ENCODE data around the gene ATP10A. TPM values are rescaled to one million over a fixed set of nuclear protein-coding genes. Genes with fewer than 3 reads are reported as not detected.

ATP10A gene
- polyA plus RNA-seq, 1 of the 3 experiments (the other 2 are of a cell fraction), result not detected

- H3K9ac ChIP-seq, result no peak overlapping the region
- H3K27me3 ChIP-seq (ENCODE audit: insufficient read depth), result no peaks in the 10 kb centered on the region
- ChIA-PET CTCF (interaction anchor here (0.6 kb wide), 1 partner anchor 1619 kb away, joined by 4 read pairs; no protein-coding TSS in a partner anchor), POLR2A (no interaction called here)
- H3F3A ChIP-seq (replicated peaks; ENCODE audit: insufficient read depth), result no peaks in the 10 kb centered on the region
- TF ChIP-seq USF2 (IDR thresholded peaks at IDR 0.05; ENCODE audit: borderline replicate concordance, low read depth, low read length) (no peak), MAX (IDR thresholded peaks at IDR 0.05; ENCODE audit: low read depth) (no peak), ZBTB33 (IDR thresholded peaks at IDR 0.05; ENCODE audit: borderline replicate concordance, low read depth) (no peak), TEAD4 (IDR thresholded peaks at IDR 0.05; ENCODE audit: borderline replicate concordance, insufficient read depth) (no peak)
- no peaks in the 10 kb centered on the region for H3K9me2 ChIP-seq
- no peak overlapping the region for H3K4me3 ChIP-seq (ENCODE audit: low read depth in 2 of 2, low read length in 1 of 2)
- no peaks in the 10 kb centered on the region for H3K36me3 ChIP-seq (replicated peaks in 1 of 2; ENCODE audit: control insufficient read depth in 1 of 2, insufficient read depth in 2 of 2, low read length in 1 of 2)
- H3K4me2 ChIP-seq, result no peak overlapping the region
- no peak for DNase-seq
- 64% methylated on average over 14 of the region's 14 CpGs for WGBS (ENCODE audit: low lambda C conversion rate)
- no peaks in the 10 kb centered on the region for H3K9me3 ChIP-seq
- no peaks in the 10 kb centered on the region for H3K79me2 ChIP-seq (ENCODE audit: insufficient read depth)
- H2AFZ ChIP-seq (ENCODE audit: low read depth), result no peak overlapping the region
- no peak overlapping the region for H3K27ac ChIP-seq (ENCODE audit: low read depth in 2 of 2, low read length in 1 of 2)
- peaks cover 0 to 6% of the 10 kb centered on the region in 2 experiments; a peak in 1 of 4 replicates for H3K4me1 ChIP-seq (ENCODE audit: control insufficient read depth in 1 of 2, insufficient read depth in 2 of 2, low read depth in 1 of 2, low read length in 1 of 2)
- H4K20me1 ChIP-seq (ENCODE audit: insufficient read depth), result no peaks in the 10 kb centered on the region
Observed at GRCh38 chr15:25725758-25726157, 137.4 kb downstream of the ATP10A start.

- no peak for DNase-seq
- Histone ChIP-seq H3K9ac (no peak overlapping the region), H3K4me1 (ENCODE audit: control insufficient read depth in 1 of 2, insufficient read depth in 2 of 2, low read depth in 1 of 2, low read length in 1 of 2) (peaks cover 0 to 11% of the 10 kb centered on the region in 2 experiments; a peak in 2 of 4 replicates), H3K9me2 (no peaks in the 10 kb centered on the region), H2AFZ (ENCODE audit: low read depth) (no peak overlapping the region), H4K20me1 (ENCODE audit: insufficient read depth) (no peaks in the 10 kb centered on the region), H3K9me3 (no peaks in the 10 kb centered on the region), H3K36me3 (replicated peaks in 1 of 2; ENCODE audit: control insufficient read depth in 1 of 2, insufficient read depth in 2 of 2, low read length in 1 of 2) (no peaks in the 10 kb centered on the region), H3K27ac (ENCODE audit: low read depth in 2 of 2, low read length in 1 of 2) (no peak overlapping the region), H3K4me3 (ENCODE audit: low read depth in 2 of 2, low read length in 1 of 2) (no peak overlapping the region), H3F3A (replicated peaks; ENCODE audit: insufficient read depth) (no peaks in the 10 kb centered on the region), H3K79me2 (ENCODE audit: insufficient read depth) (no peaks in the 10 kb centered on the region), H3K4me2 (no peak overlapping the region), H3K27me3 (ENCODE audit: insufficient read depth) (no peaks in the 10 kb centered on the region)
- TF ChIP-seq NRF1 (IDR thresholded peaks at IDR 0.05; ENCODE audit: low read depth, low read length) (no peak), EZH2phosphoT487 (IDR thresholded peaks at IDR 0.05; ENCODE audit: borderline replicate concordance, low read depth) (no peak), SMC3 (IDR thresholded peaks at IDR 0.05; ENCODE audit: low read depth, low read length) (no peak), FOXJ3 (CRISPR knock-in tag; IDR thresholded peaks at IDR 0.05) (no peak), NFIC (IDR thresholded peaks at IDR 0.05; ENCODE audit: borderline replicate concordance) (no peak), RAD21 (IDR thresholded peaks at IDR 0.05; ENCODE audit: low read length) (no peak), ZBTB33 (IDR thresholded peaks at IDR 0.05; ENCODE audit: borderline replicate concordance, low read depth) (no peak), MXI1 (IDR thresholded peaks at IDR 0.05; ENCODE audit: low read depth, low read length) (no peak), REST (IDR thresholded peaks at IDR 0.05; ENCODE audit: low read depth, low read length) (no peak), POLR2AphosphoS5 (IDR thresholded peaks at IDR 0.05; ENCODE audit: low read depth, low read length) (no peak), IRF3 (IDR thresholded peaks at IDR 0.05; ENCODE audit: low read depth, low read length) (no peak), MEF2A (IDR thresholded peaks at IDR 0.05; ENCODE audit: borderline replicate concordance, low read depth) (no peak), TAF1 (IDR thresholded peaks at IDR 0.05; ENCODE audit: borderline replicate concordance, low read depth, low read length) (no peak), YY1 (IDR thresholded peaks at IDR 0.05; ENCODE audit: low read depth) (no peak)
- ChIA-PET CTCF (interaction anchor here (0.5 to 1.3 kb wide), 3 partner anchors 15 to 1620 kb away, joined by 3 to 4 read pairs (median 4); no protein-coding TSS in a partner anchor), POLR2A (no interaction called here)
- 42% methylated on average over 3 of the region's 7 CpGs for WGBS (ENCODE audit: low lambda C conversion rate)
Observed at GRCh38 chr15:25724899-25725298, 138.2 kb downstream of the ATP10A start.
